PC-9 (cell line): ENCODE measurements around the gene INO80.

Experiments
- CTCF ChIP-seq: fragments of 200-600 bp; sonication (generic); conservative IDR thresholded peaks from 2 replicates; pipeline ENCODE4 v1.6.1; 2017; ENCODE audit warnings: mixed run types, antibody characterized with exemption, mild to moderate bottlenecking, moderate library complexity
- EZH2 ChIP-seq: fragments of 200-600 bp; sonication (generic); IDR thresholded peaks from 2 replicates; pipeline ENCODE4 v1.8.0; 2017; ENCODE audit warnings: antibody characterized with exemption, low read depth

DNA sequence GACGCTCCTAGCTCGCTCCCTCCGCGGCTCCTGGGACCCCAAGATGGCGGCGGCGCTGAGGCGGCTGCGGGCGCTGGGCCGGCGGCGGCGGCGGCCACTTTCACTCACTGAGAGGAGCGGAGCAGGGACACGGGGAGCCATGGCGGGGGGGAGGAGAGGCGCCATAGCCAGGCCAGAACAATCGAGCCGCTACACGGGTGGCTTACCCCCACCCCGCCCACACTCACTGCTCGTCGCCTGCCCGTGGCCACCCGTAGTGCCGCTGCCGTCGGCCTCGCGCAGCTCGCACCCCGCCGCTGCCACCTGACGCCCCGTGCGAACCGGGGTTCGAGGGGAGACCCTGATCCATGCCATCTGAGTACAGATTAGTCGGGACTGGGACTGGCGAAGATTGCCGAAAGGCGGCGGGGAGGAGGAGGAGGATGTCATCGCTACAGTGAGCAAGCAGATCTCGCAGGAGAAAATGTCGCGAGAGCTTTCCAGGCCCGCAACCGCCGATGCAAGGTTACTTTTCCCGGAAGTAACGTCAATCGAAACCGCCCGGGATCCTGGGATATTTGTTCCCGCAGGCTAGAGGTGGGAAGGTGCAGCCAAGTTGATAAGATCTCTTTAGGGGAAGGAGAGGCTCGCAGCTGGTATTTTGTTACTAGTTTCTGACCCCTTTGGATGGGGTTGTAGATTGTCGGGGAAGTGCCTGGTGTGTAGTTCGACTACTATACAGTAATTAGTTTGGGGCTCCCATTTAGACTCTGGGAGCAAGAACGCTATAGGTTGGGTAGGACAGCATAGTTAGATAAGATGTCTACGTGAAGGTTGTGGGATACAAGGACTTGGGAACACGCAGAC is at the start of gene INO80:
- TF ChIP-seq CTCF (no peak), EZH2 (no peak)
